GM12864 (cell line): ENCODE data around the gene ATP5IF1.

Source experiments
- DNase-seq: peaks from one replicate; pipeline ENCODE4 v3.0.0-alpha.2; 2011; ENCODE audit warnings: low read depth
- H3K4me3 ChIP-seq: 2 replicates; pipeline ENCODE4 v1.5.1; 2011; ENCODE audit warnings: mild to moderate bottlenecking, low read depth, low read length, control low read depth
- TF ChIP-seq, protein P1 (sequence below): IDR thresholded peaks from 2 replicates; pipeline ENCODE4 v1.5.1; 2011; ENCODE audit warnings: low read depth, mild to moderate bottlenecking, moderate library complexity, low read length, control low read depth, inconsistent platforms; ENCODE audit errors: missing control alignments

ATP5IF1 gene

DNA sequence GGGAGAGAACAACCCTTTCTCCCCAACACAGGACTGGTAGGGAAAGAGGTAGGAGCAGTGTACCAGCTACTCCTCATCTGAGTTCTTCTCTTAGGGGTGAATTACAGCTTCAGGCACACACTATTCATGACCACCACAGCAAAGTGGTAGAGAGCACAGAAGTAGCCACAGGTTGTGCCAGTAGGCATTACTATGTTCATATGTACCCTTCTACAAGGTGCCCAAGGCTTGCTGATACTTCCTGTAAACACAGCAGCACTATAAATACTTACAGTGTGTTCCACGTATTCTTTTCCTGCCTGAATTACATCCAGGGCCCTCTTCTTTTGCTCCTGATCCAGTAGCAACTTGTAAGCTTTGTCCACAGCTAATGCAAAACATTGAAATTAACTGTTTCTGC lies 26.2 kb upstream of the ATP5IF1 start:
- no peak overlapping the region for H3K4me3 ChIP-seq
- DNase-seq, result no peak
- TF ChIP-seq, protein P1, sequence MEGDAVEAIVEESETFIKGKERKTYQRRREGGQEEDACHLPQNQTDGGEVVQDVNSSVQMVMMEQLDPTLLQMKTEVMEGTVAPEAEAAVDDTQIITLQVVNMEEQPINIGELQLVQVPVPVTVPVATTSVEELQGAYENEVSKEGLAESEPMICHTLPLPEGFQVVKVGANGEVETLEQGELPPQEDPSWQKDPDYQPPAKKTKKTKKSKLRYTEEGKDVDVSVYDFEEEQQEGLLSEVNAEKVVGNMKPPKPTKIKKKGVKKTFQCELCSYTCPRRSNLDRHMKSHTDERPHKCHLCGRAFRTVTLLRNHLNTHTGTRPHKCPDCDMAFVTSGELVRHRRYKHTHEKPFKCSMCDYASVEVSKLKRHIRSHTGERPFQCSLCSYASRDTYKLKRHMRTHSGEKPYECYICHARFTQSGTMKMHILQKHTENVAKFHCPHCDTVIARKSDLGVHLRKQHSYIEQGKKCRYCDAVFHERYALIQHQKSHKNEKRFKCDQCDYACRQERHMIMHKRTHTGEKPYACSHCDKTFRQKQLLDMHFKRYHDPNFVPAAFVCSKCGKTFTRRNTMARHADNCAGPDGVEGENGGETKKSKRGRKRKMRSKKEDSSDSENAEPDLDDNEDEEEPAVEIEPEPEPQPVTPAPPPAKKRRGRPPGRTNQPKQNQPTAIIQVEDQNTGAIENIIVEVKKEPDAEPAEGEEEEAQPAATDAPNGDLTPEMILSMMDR, result no peak

DNA sequence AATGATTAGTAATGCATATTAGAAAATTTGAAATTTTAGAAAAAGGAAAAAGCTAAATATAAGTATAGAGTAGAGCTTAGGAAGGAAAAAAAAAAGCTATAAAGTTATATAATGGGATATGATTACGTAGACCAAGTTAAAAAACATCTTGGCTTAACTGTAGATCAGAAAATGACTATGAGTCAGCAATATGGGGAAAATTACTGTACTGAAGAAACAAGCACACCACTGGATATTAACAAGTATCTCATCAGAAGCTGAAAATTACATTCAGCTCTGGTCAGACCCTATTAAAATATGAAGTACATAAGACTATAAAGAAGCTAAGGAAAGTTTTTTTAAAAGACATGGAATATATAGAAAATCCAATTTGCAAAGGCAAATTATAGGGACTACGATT lies 22.6 kb upstream of the ATP5IF1 start:
- TF ChIP-seq, protein P1, result no peak

DNA sequence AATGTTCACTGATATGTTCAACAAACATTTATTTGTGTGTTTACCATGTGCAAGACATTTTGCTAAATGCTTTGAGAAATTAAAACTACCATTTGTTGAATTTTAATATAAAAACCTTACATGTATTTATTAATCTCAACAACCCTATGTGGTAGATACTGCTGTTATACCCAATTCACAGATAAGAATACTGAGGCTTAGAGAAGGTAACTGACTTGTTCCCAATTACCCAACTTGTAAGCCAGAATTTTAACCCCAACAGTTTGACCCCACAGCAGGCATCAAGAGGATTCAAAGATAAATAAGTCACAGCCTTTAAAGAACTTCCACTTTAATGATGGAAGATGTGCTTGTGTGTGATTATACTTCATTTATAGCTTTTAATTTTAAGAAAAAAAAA lies 6.8 kb upstream of the ATP5IF1 start:
- H3K4me3 ChIP-seq, result no peak overlapping the region
- DNase-seq, result no peak
- TF ChIP-seq, protein P1, result no peak

More for the DNA sequence above, 22.6 kb upstream of the ATP5IF1 start:
- no peak overlapping the region for H3K4me3 ChIP-seq
- DNase-seq, result no peak

DNA sequence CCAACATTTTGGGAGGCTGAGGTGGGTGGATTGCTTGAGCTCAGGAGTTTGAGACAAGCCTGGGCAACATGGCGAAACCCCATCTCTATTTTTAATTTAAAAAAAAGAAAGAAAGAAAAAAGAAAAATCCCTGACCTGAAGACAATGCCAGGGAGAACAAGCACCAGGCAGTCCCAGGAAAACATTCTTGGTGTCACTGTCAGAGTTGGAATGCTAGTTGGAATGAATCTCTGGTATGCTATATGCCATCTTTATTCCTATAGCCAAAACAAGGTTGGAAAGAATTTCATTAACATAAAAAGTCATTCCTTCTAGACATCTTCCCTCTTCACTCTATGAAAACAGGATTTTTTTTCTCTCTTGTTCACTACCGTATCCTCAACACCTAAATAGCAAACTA lies 5.9 kb upstream of the ATP5IF1 start:
- TF ChIP-seq, protein P1, result no peak
- no peak overlapping the region for H3K4me3 ChIP-seq
- no peak for DNase-seq

DNA sequence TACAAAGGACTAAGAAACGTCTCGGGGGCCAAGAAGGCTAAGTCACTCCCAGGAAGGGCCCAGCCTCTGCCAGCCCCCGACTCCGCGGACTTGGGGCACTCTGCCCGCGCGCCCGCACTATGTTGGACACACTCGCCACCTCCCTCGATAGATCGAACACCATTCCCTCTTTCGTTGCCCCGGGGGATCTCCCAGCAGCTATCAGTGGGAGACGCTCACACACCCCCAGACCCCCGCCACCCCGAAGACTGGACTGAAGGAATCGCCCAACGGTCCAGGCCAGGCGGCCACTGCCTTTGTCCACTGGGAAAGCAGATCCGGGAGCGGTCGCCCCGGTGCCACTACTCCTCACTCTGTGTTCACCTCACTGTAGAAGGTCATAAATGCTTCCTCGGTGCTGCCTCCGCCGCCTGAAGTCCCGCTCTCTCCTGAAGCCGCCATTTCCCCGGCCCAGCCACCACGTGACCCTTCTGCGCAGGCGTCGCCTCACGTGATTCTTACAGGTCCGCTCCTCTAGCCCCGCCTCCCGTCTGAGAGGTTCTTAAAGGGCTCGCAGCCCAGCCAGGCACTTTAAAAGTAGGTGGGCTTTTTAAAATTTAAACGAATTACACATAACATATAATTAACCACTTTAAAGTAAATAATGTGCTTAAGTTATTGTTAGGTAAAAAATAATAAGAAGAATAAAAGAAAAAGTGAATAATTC lies 3.2 kb upstream of the ATP5IF1 start, which contains the start of gene DNAJC8:
Gene DNAJC8, minus strand, starts transcription at position 472 of the 706 bp plus-strand sequence. Its CDS starts 31 bp downstream, at position 441.
- peak; percentile 84 for DNase-seq
- TF ChIP-seq, protein P1, result no peak
- H3K4me3 ChIP-seq, result peak within 1 kb of the TSS; percentile 83

DNA sequence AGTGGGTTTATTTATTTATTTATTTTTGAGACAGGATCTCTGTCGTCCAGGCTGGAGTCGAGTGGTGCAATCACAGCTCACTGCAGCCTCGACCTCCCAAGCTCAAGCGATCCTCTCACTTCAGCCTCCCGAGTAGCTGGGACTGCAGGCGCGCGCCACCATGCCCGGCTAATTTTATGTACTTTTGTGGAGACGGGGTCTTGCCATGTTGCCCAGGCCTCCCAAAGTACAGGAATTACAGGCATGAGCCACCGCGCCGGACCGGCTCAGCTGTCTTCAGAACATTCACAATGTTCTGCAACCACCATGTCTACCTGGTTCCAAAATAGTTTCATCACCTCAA lies 2.7 kb upstream of the ATP5IF1 start:
- H3K4me3 ChIP-seq, result no peak overlapping the region; the same call in 1 of the 2 replicates
- no peak for DNase-seq
- TF ChIP-seq, protein P1, result no peak
